Psoas muscle (tissue), 8 donors: ENCODE measurements around the gene LYSMD3. TPM values are rescaled to one million over a fixed set of nuclear protein-coding genes. Genes with fewer than 3 reads are reported as not detected.

Source experiments
- ATAC-seq, 4 donors: fragments of 200-7000 bp; cut with Tn5 transposase; one replicate each; pipeline ENCODE4 v1.9.1; 2020; ENCODE audit warnings: moderate library complexity in 3 of 4, mild to moderate bottlenecking in 2 of 4
- DNase-seq, 2 donors: peaks; one replicate each; pipeline ENCODE4 v3.0.0-alpha.2; 2020
- H3K27ac ChIP-seq: fragments of 200-600 bp; one replicate; pipeline ENCODE4 v1.8.0; 2022
- H3K27me3 ChIP-seq, 3 donors: fragments of 200-600 bp in 1 of 3; one replicate each; pipeline versions ENCODE4 v1.6.1 to v1.8.0; 2013 to 2022; ENCODE audit warnings: low read length in 2 of 3, mild to moderate bottlenecking in 2 of 3, moderate library complexity in 1 of 3; ENCODE audit not compliant: insufficient read depth in 3 of 3
- H3K36me3 ChIP-seq, 2 donors: fragments of 200-600 bp in 1 of 2; one replicate each; pipeline versions ENCODE4 v1.6.1 to v1.8.0; 2013 to 2022; ENCODE audit warnings: low read depth in 1 of 2, mild to moderate bottlenecking in 1 of 2, moderate library complexity in 1 of 2; ENCODE audit not compliant: insufficient read depth in 1 of 2
- H3K4me1 ChIP-seq: fragments of 200-600 bp; one replicate; pipeline ENCODE4 v1.8.0; 2022
- H3K4me3 ChIP-seq: fragments of 200-600 bp; one replicate; pipeline ENCODE4 v1.8.0; 2022; ENCODE audit warnings: mild to moderate bottlenecking
- H3K9me3 ChIP-seq: fragments of 200-600 bp; one replicate; pipeline ENCODE4 v1.8.0; 2022
- WGBS, 3 donors: extraction: QIAGEN DNeasy Blood & Tissue Kit; methylation state at CpG; one replicate each; pipeline versions ENCODE4 v1.1.6 to v1.1.7; 2013; 5-methylcytosine and 5-hydroxymethylcytosine counted together
- intact Hi-C, 2 donors: fragments of 100-400 bp; cut with DNase I; formaldehyde crosslinking; loops; one replicate each; pipeline versions ENCODE4 v1.11.0 to v1.14.2; 2022
- polyA plus RNA-seq, 3 donors: library from polyadenylated mRNA; stranded (reverse); fragments of 200-250 nt; gene quantifications; one replicate each; pipeline ENCODE4 v1.2.3, GENCODE V29; 2013
- total RNA-seq, 4 donors: library from RNA; stranded (reverse); fragmentation: NEBNext Ultra II Directional in 2 of 4; extraction: Animal tissue kit (Norgen Biotek cat#: 25700) in 2 of 4; gene quantifications; one replicate each; pipeline versions ENCODE4 v1.2.1 to v1.2.4, GENCODE V29; 2021 to 2023
- TF ChIP-seq, protein P1 (sequence below): fragments of 200-600 bp; IDR thresholded peaks from one replicate; pipeline ENCODE4 v1.8.0; 2022; ENCODE audit warnings: antibody characterized with exemption
- donor health status: healthy with polysubstance abuse.
- donor health status: DM: no; HTN: no; CAD: no; lungs with moderate emphysema.
- donor health status: Bipolar disorder and iron deficiency.
- donor health status: healthy.
- donor health status: DM: yes; HTN: yes; CAD: no.
- donor health status: DM: no; HTN: no; CAD: no.
- donor health status: DM: no; HTN: no; CAD: no.
- donor health status: DM: yes; HTN: yes; CAD: no.

LYSMD3 gene
- total and polyA plus RNA-seq, 7 donors = 8.9 to 21.3 (median 14.1) TPM

DNA sequence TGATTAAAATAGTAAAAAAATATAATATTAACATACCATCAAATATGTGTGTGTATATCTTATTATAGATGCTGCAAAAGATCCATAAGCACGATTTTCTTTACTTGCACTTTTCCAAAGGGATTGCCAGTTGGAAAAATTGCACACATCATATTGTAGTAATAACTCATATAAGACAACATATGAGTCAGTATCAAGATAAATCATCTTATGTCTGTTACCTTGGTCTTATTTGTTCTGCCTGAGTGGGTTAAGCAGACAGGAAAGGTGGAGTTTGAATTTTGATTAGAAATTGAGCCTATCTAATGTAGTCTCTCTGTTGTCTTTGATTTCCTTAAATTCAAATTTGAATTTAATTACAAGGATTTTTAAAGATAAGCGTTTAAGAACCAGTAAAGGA, 24.6 kb downstream of the LYSMD3 start:
- Histone ChIP-seq H3K4me1 (no peaks in the 10 kb centered on the region), H3K27me3 (no peaks in the 10 kb centered on the region), H3K27ac (no peak overlapping the region), H3K9me3 (no peaks in the 10 kb centered on the region), H3K4me3 (no peak overlapping the region), H3K36me3 (no peaks in the 10 kb centered on the region)
- TF ChIP-seq, protein P1, sequence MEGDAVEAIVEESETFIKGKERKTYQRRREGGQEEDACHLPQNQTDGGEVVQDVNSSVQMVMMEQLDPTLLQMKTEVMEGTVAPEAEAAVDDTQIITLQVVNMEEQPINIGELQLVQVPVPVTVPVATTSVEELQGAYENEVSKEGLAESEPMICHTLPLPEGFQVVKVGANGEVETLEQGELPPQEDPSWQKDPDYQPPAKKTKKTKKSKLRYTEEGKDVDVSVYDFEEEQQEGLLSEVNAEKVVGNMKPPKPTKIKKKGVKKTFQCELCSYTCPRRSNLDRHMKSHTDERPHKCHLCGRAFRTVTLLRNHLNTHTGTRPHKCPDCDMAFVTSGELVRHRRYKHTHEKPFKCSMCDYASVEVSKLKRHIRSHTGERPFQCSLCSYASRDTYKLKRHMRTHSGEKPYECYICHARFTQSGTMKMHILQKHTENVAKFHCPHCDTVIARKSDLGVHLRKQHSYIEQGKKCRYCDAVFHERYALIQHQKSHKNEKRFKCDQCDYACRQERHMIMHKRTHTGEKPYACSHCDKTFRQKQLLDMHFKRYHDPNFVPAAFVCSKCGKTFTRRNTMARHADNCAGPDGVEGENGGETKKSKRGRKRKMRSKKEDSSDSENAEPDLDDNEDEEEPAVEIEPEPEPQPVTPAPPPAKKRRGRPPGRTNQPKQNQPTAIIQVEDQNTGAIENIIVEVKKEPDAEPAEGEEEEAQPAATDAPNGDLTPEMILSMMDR = no peak
- DNase-seq = no peak
- intact Hi-C loops = no loop called here
- WGBS, 3 donors = 86 to 95% (median 92%) methylated on average over 2 of the region's 2 CpGs
- no peak for ATAC-seq

DNA sequence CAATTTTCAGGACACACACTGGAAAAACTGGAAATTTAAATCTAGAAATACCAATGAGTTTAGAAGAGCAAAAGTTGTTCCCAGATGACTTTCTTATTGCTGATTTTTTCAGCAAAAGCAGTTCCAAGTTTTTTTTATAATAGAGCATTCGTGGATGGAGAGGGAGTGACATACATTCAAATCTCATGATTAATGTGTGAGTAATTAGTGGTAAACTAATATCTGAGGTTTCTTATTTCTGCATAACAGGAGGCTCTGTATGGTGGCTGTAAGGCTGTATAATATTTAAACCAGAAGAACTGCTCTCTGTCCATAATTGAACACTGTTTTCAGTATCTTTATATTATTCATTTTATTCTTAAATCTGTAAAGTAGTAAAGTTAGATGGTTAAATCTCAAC, 25.8 kb downstream of the LYSMD3 start:
- DNase-seq (no peak), ATAC-seq (no peak)
- Histone ChIP-seq H3K27ac (no peak overlapping the region), H3K4me1 (no peaks in the 10 kb centered on the region), H3K36me3 (no peaks in the 10 kb centered on the region), H3K4me3 (no peak overlapping the region), H3K27me3 (no peaks in the 10 kb centered on the region), H3K9me3 (no peaks in the 10 kb centered on the region)
- TF ChIP-seq, protein P1 = no peak
- intact Hi-C loops = no loop called here
- 73 to 78% (median 77%) methylated on average over 1 of the region's 1 CpG for WGBS, 3 donors

GRCh38 chr5:90495146-90495545, 34.2 kb downstream of the LYSMD3 start:
- TF ChIP-seq, protein P1 = no peak
- Histone ChIP-seq H3K27ac (no peak overlapping the region), H3K9me3 (peaks cover 5% of the 10 kb centered on the region), H3K4me3 (no peak overlapping the region), H3K36me3 (no peaks in the 10 kb centered on the region), H3K4me1 (no peaks in the 10 kb centered on the region), H3K27me3 (no peaks in the 10 kb centered on the region)
- intact Hi-C loops = no loop called here
- DNase-seq = no peak
- no peak for ATAC-seq
- WGBS, 3 donors = 91 to 94% (median 93%) methylated on average over 1 of the region's 1 CpG

GRCh38 chr5:90494043-90494442, 35.3 kb downstream of the LYSMD3 start:
- Histone ChIP-seq H3K36me3 (no peaks in the 10 kb centered on the region), H3K27ac (no peak overlapping the region), H3K4me1 (no peaks in the 10 kb centered on the region), H3K9me3 (peaks cover 5% of the 10 kb centered on the region), H3K27me3 (no peaks in the 10 kb centered on the region), H3K4me3 (no peak overlapping the region)
- no peak for DNase-seq
- ATAC-seq = no peak
- intact Hi-C loops = no loop called here
- TF ChIP-seq, protein P1 = no peak

DNA sequence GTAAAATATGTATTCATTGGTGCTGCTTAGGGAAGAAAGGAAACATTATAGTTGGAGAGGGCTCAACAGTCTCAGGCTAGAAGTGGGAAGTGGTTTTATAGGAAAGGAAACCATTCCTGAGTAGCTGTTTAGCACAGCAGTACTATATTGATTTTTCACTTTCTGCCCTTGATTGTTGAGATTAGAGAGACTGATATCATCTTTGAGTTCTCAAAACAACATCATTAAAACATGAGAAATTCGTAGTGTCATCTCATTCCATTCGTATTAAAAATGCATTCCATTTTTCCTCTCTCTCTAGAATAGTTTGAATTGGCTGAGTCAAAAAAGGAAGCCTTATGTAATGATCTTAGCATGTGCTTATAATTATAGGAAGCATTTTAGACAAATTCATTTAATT, 40.6 kb downstream of the LYSMD3 start:
- ATAC-seq (no peak), DNase-seq (no peak)
- no peaks in the 10 kb centered on the region for H3K27me3 ChIP-seq
- WGBS, 3 donors = 56 to 60% (median 58%) methylated on average over 2 of the region's 2 CpGs
- H3K4me3 ChIP-seq = no peak overlapping the region
- H3K36me3 ChIP-seq = no peaks in the 10 kb centered on the region
- no peaks in the 10 kb centered on the region for H3K4me1 ChIP-seq
- intact Hi-C loops = no loop called here
- TF ChIP-seq, protein P1 = no peak
- H3K27ac ChIP-seq = no peak overlapping the region
- H3K9me3 ChIP-seq = no peaks in the 10 kb centered on the region
